ENCODE results near the gene MECP2.
"Not testable (repeated sequence)": the region's sequence is repeated elsewhere in the genome, so short reads cannot be mapped to it uniquely, and the experiment has no call there.

MECP2 gene

GRCh38 chrX:154014429-154015380 lies 82.8 kb downstream of the MECP2 start:
- no peak for DNase-seq

- DNase-seq, result peak in 1 of 2 experiments; percentile 23
Measured at GRCh38 chrX:154013614-154014360, 83.7 kb downstream of the MECP2 start.

- DNase-seq, result no peak
Measured at GRCh38 chrX:154013001-154013421, 84.5 kb downstream of the MECP2 start.

GRCh38 chrX:154012336-154012991 lies 85.1 kb downstream of the MECP2 start:
- DNase-seq, result no peak

- no peak for DNase-seq
Measured at GRCh38 chrX:154011376-154012335, 85.9 kb downstream of the MECP2 start.

GRCh38 chrX:154010330-154011087 lies 87.0 kb downstream of the MECP2 start:
- DNase-seq, result no peak

GRCh38 chrX:154008521-154008920 lies 89.0 kb downstream of the MECP2 start:
- no peak for DNase-seq

- no peak for DNase-seq
Measured at GRCh38 chrX:154006947-154007346, 90.6 kb downstream of the MECP2 start.

GRCh38 chrX:154004315-154004714 lies 93.2 kb downstream of the MECP2 start:
- no peak for DNase-seq

GRCh38 chrX:154002215-154002719 lies 95.2 kb downstream of the MECP2 start:
- DNase-seq, result peak in 1 of 2 experiments; percentile 36

- DNase-seq, result no peak
Measured at GRCh38 chrX:154000051-154000450, 97.5 kb downstream of the MECP2 start.

GRCh38 chrX:153999359-154000037 lies 98.0 kb downstream of the MECP2 start:
- no peak for DNase-seq

- no peak for DNase-seq
Measured at GRCh38 chrX:153995504-153995903, 102.0 kb downstream of the MECP2 start.

GRCh38 chrX:153994398-153994797 lies 103.1 kb downstream of the MECP2 start:
- not testable (repeated sequence) for DNase-seq

GRCh38 chrX:153993978-153994377 lies 103.5 kb downstream of the MECP2 start:
- no peak for DNase-seq

GRCh38 chrX:153993079-153993478 lies 104.4 kb downstream of the MECP2 start:
- DNase-seq, result no peak

- DNase-seq, result no peak
Measured at GRCh38 chrX:153992180-153992579, 105.3 kb downstream of the MECP2 start.

- DNase-seq, result no peak
Measured at GRCh38 chrX:153991013-153991580, 106.4 kb downstream of the MECP2 start.

- DNase-seq, result no peak
Measured at GRCh38 chrX:153989973-153990655, 107.4 kb downstream of the MECP2 start.
